ENCODE measurements around the gene SETD9.

The SETD9 gene

GRCh38 chr5:56896763-56897162, 12.6 kb upstream of the SETD9 start:
- no peaks in the 10 kb centered on the region for H3K9me3 ChIP-seq (ENCODE audit: control insufficient read depth, low read length)
- peaks cover 5% of the 10 kb centered on the region for H3K79me1 ChIP-seq (replicated peaks; ENCODE audit: low read length, poor library complexity, severe bottlenecking)
- H3K4me3 ChIP-seq (ENCODE audit: insufficient read depth in 1 of 2, low read depth in 1 of 2, low read length in 2 of 2): no peak overlapping the region
- H2BK15ac ChIP-seq (ENCODE audit: low read depth, poor library complexity, severe bottlenecking): no peak overlapping the region
- DNase-seq: no peak
- H2BK120ac ChIP-seq (ENCODE audit: low read depth, low read length): no peak overlapping the region
- H3K4me2 ChIP-seq (ENCODE audit: low read length, poor library complexity, severe bottlenecking): no peak overlapping the region
- H4K8ac ChIP-seq (ENCODE audit: low read length): no peak overlapping the region
- no peaks in the 10 kb centered on the region for H3K27me3 ChIP-seq (ENCODE audit: control insufficient read depth in 1 of 2, insufficient read depth in 1 of 2, low read length in 2 of 2)
- no peak overlapping the region for H3K4ac ChIP-seq (ENCODE audit: low read depth in 1 of 2, low read length in 2 of 2)
- peaks cover 1% of the 10 kb centered on the region for H3K4me1 ChIP-seq (ENCODE audit: control insufficient read depth, insufficient read depth, low read depth, low read length)
- H3K14ac ChIP-seq (ENCODE audit: low read length in 2 of 2): no peak overlapping the region
- H3K18ac ChIP-seq (ENCODE audit: low read depth in 1 of 2, low read length in 2 of 2): no peak overlapping the region
- H4K91ac ChIP-seq (ENCODE audit: low read length): no peak overlapping the region
- no peak overlapping the region for H3K27ac ChIP-seq (ENCODE audit: low read length, poor library complexity, severe bottlenecking)
- peaks cover 0 to 6% of the 10 kb centered on the region in 2 experiments for H3K36me3 ChIP-seq (ENCODE audit: control insufficient read depth in 1 of 2, insufficient read depth in 2 of 2, low read depth in 1 of 2, low read length in 2 of 2)
- no peak overlapping the region for H2AK5ac ChIP-seq (ENCODE audit: low read length, severe bottlenecking)
- no peak overlapping the region for H2BK12ac ChIP-seq (ENCODE audit: low read length in 2 of 2)
- 99% methylated on average over 3 of the region's 4 CpGs for WGBS
- H2AFZ ChIP-seq (ENCODE audit: low read depth, low read length): no peak overlapping the region
- H3K23ac ChIP-seq (ENCODE audit: low read length in 2 of 2): no peak overlapping the region
- no peak overlapping the region for H2BK5ac ChIP-seq (ENCODE audit: low read depth, low read length, poor library complexity, severe bottlenecking)
- H3K9ac ChIP-seq (ENCODE audit: low read length): no peak overlapping the region

GRCh38 chr5:56898213-56898612, 11.2 kb upstream of the SETD9 start:
- Histone ChIP-seq H3K79me1 (replicated peaks; ENCODE audit: low read length, poor library complexity, severe bottlenecking) (peaks cover 5% of the 10 kb centered on the region), H3K9ac (ENCODE audit: low read length) (no peak overlapping the region), H3K18ac (ENCODE audit: low read depth in 1 of 2, low read length in 2 of 2) (no peak overlapping the region), H3K4me3 (ENCODE audit: insufficient read depth in 1 of 2, low read depth in 1 of 2, low read length in 2 of 2) (no peak overlapping the region), H2BK15ac (ENCODE audit: low read depth, poor library complexity, severe bottlenecking) (no peak overlapping the region), H4K8ac (ENCODE audit: low read length) (no peak overlapping the region), H3K27me3 (ENCODE audit: control insufficient read depth in 1 of 2, insufficient read depth in 1 of 2, low read length in 2 of 2) (no peaks in the 10 kb centered on the region), H3K4me1 (ENCODE audit: control insufficient read depth, insufficient read depth, low read depth, low read length) (peaks cover 1% of the 10 kb centered on the region), H4K91ac (ENCODE audit: low read length) (no peak overlapping the region), H3K36me3 (ENCODE audit: control insufficient read depth in 1 of 2, insufficient read depth in 2 of 2, low read depth in 1 of 2, low read length in 2 of 2) (peaks cover 0 to 6% of the 10 kb centered on the region in 2 experiments), H3K27ac (ENCODE audit: low read length, poor library complexity, severe bottlenecking) (no peak overlapping the region), H2BK5ac (ENCODE audit: low read depth, low read length, poor library complexity, severe bottlenecking) (no peak overlapping the region), H2AK5ac (ENCODE audit: low read length, severe bottlenecking) (no peak overlapping the region), H3K9me3 (ENCODE audit: control insufficient read depth, low read length) (no peaks in the 10 kb centered on the region), H3K4me2 (ENCODE audit: low read length, poor library complexity, severe bottlenecking) (no peak overlapping the region), H3K14ac (ENCODE audit: low read length in 2 of 2) (no peak overlapping the region), H2BK12ac (ENCODE audit: low read length in 2 of 2) (no peak overlapping the region), H2AFZ (ENCODE audit: low read depth, low read length) (no peak overlapping the region), H2BK120ac (ENCODE audit: low read depth, low read length) (no peak overlapping the region), H3K23ac (ENCODE audit: low read length in 2 of 2) (no peak overlapping the region), H3K4ac (ENCODE audit: low read depth in 1 of 2, low read length in 2 of 2) (no peak overlapping the region)
- DNase-seq: no peak
- 90% methylated on average over 3 of the region's 4 CpGs for WGBS

- H3K4ac ChIP-seq (ENCODE audit: low read depth in 1 of 2, low read length in 2 of 2): no peak overlapping the region
- H3K27ac ChIP-seq (ENCODE audit: low read length, poor library complexity, severe bottlenecking): no peak overlapping the region
- H2AFZ ChIP-seq (ENCODE audit: low read depth, low read length): no peak overlapping the region
- H3K18ac ChIP-seq (ENCODE audit: low read depth in 1 of 2, low read length in 2 of 2): no peak overlapping the region
- no peak overlapping the region for H2BK5ac ChIP-seq (ENCODE audit: low read depth, low read length, poor library complexity, severe bottlenecking)
- DNase-seq: peak; percentile 59
- WGBS: 45% methylated on average over 3 of the region's 4 CpGs
- H3K4me1 ChIP-seq (ENCODE audit: control insufficient read depth, insufficient read depth, low read depth, low read length): peaks cover 1% of the 10 kb centered on the region
- H3K4me3 ChIP-seq (ENCODE audit: insufficient read depth in 1 of 2, low read depth in 1 of 2, low read length in 2 of 2): no peak overlapping the region
- H3K9me3 ChIP-seq (ENCODE audit: control insufficient read depth, low read length): no peaks in the 10 kb centered on the region
- peaks cover 2% of the 10 kb centered on the region for H3K79me1 ChIP-seq (replicated peaks; ENCODE audit: low read length, poor library complexity, severe bottlenecking)
- H3K23ac ChIP-seq (ENCODE audit: low read length in 2 of 2): no peak overlapping the region
- H2BK120ac ChIP-seq (ENCODE audit: low read depth, low read length): no peak overlapping the region
- H2BK15ac ChIP-seq (ENCODE audit: low read depth, poor library complexity, severe bottlenecking): no peak overlapping the region
- no peaks in the 10 kb centered on the region for H3K36me3 ChIP-seq (ENCODE audit: control insufficient read depth in 1 of 2, insufficient read depth in 2 of 2, low read depth in 1 of 2, low read length in 2 of 2)
- no peak overlapping the region for H4K8ac ChIP-seq (ENCODE audit: low read length)
- no peak overlapping the region for H2BK12ac ChIP-seq (ENCODE audit: low read length in 2 of 2)
- H3K14ac ChIP-seq (ENCODE audit: low read length in 2 of 2): no peak overlapping the region
- H3K27me3 ChIP-seq (ENCODE audit: control insufficient read depth in 1 of 2, insufficient read depth in 1 of 2, low read length in 2 of 2): no peaks in the 10 kb centered on the region
- no peak overlapping the region for H2AK5ac ChIP-seq (ENCODE audit: low read length, severe bottlenecking)
- H4K91ac ChIP-seq (ENCODE audit: low read length): no peak overlapping the region
- H3K9ac ChIP-seq (ENCODE audit: low read length): peak overlapping the region; percentile 44
- H3K4me2 ChIP-seq (ENCODE audit: low read length, poor library complexity, severe bottlenecking): no peak overlapping the region
Measured at GRCh38 chr5:56900395-56900794, 9.0 kb upstream of the SETD9 start.

GRCh38 chr5:56900858-56901578, 8.4 kb upstream of the SETD9 start:
- Histone ChIP-seq H2BK15ac (ENCODE audit: low read depth, poor library complexity, severe bottlenecking) (no peak overlapping the region), H3K4me3 (ENCODE audit: insufficient read depth in 1 of 2, low read depth in 1 of 2, low read length in 2 of 2) (no peak overlapping the region), H3K23ac (ENCODE audit: low read length in 2 of 2) (no peak overlapping the region), H3K9me3 (ENCODE audit: control insufficient read depth, low read length) (no peaks in the 10 kb centered on the region), H2BK12ac (ENCODE audit: low read length in 2 of 2) (no peak overlapping the region), H2BK5ac (ENCODE audit: low read depth, low read length, poor library complexity, severe bottlenecking) (no peak overlapping the region), H3K27me3 (ENCODE audit: control insufficient read depth in 1 of 2, insufficient read depth in 1 of 2, low read length in 2 of 2) (no peaks in the 10 kb centered on the region), H3K14ac (ENCODE audit: low read length in 2 of 2) (no peak overlapping the region), H2AK5ac (ENCODE audit: low read length, severe bottlenecking) (no peak overlapping the region), H3K9ac (ENCODE audit: low read length) (peak overlapping the region; percentile 44), H2BK120ac (ENCODE audit: low read depth, low read length) (no peak overlapping the region), H3K27ac (ENCODE audit: low read length, poor library complexity, severe bottlenecking) (no peak overlapping the region), H3K79me1 (replicated peaks; ENCODE audit: low read length, poor library complexity, severe bottlenecking) (peaks cover 2% of the 10 kb centered on the region), H4K91ac (ENCODE audit: low read length) (no peak overlapping the region), H3K4ac (ENCODE audit: low read depth in 1 of 2, low read length in 2 of 2) (no peak overlapping the region), H3K36me3 (ENCODE audit: control insufficient read depth in 1 of 2, insufficient read depth in 2 of 2, low read depth in 1 of 2, low read length in 2 of 2) (no peaks in the 10 kb centered on the region), H3K4me2 (ENCODE audit: low read length, poor library complexity, severe bottlenecking) (no peak overlapping the region), H2AFZ (ENCODE audit: low read depth, low read length) (no peak overlapping the region), H4K8ac (ENCODE audit: low read length) (no peak overlapping the region), H3K18ac (ENCODE audit: low read depth in 1 of 2, low read length in 2 of 2) (no peak overlapping the region), H3K4me1 (ENCODE audit: control insufficient read depth, insufficient read depth, low read depth, low read length) (peaks cover 1% of the 10 kb centered on the region)
- WGBS: 37% methylated on average over 3 of the region's 3 CpGs
- peak; percentile 58 for DNase-seq
